IMR-90 (cell line): ENCODE measurements around the gene EIF1B. TPM values are rescaled to one million over a fixed set of nuclear protein-coding genes. Genes with fewer than 3 reads are reported as not detected.

Experiments
- ATAC-seq: fragments of 200-7000 bp; cut with Tn5 transposase; 2 replicates; pipeline ENCODE4 v1.9.1; 2020; ENCODE audit warnings: low read depth, mild to moderate bottlenecking, moderate library complexity
- BruUV-seq: library from RNA; stranded (reverse); fragments of 400-500 nt; replicated peaks from 2 replicates; lab custom pipeline; 2021; lab: Mats Ljungman, UMichigan
- CTCF ChIA-PET: fragments of 300-600 bp; formaldehyde crosslinking; extraction: SDS; loops from one replicate; lab custom pipeline; 2021; ENCODE audit warnings: antibody characterized with exemption; lab: Yijun Ruan, JAX
- POLR2A ChIA-PET: fragments of 300-600 bp; sonication (Branson Sonifier 250); formaldehyde crosslinking; loops from one replicate; lab custom pipeline; 2022; ENCODE audit warnings: antibody characterized with exemption; ENCODE audit not compliant: unreplicated experiment; lab: Charles Lee
- DNase-seq: peaks from one replicate; pipeline ENCODE4 v3.0.0; 2013
- H2AFZ ChIP-seq: replicated peaks from 2 replicates; pipeline ENCODE3; 2013; ENCODE audit warnings: low read length, mild to moderate bottlenecking; ENCODE audit not compliant: poor library complexity
- H2AK5ac ChIP-seq: 2 replicates; pipeline ENCODE4 v1.6.1; 2013; ENCODE audit warnings: low read depth, low read length, inconsistent platforms
- H2AK9ac ChIP-seq: replicated peaks from 2 replicates; pipeline ENCODE3; 2013; ENCODE audit warnings: mild to moderate bottlenecking, low read depth, low read length, moderate library complexity; ENCODE audit not compliant: poor library complexity
- H2BK120ac ChIP-seq: 2 replicates; pipeline ENCODE4 v1.6.1; 2013; ENCODE audit warnings: low read depth, low read length, inconsistent platforms
- H2BK15ac ChIP-seq: 3 replicates; pipeline ENCODE4 v1.6.1; 2013; ENCODE audit warnings: low read depth, low read length, inconsistent platforms
- H2BK20ac ChIP-seq: 2 replicates; pipeline ENCODE4 v1.6.1; 2013; ENCODE audit warnings: low read depth, mild to moderate bottlenecking, inconsistent platforms, low read length, moderate library complexity
- H2BK5ac ChIP-seq: 2 replicates; pipeline ENCODE4 v1.6.1; 2013; ENCODE audit warnings: mild to moderate bottlenecking, low read depth, low read length, inconsistent platforms; ENCODE audit not compliant: poor library complexity, severe bottlenecking
- H3K14ac ChIP-seq: replicated peaks from 2 replicates; pipeline ENCODE4 v1.6.1; 2013; ENCODE audit warnings: low read depth, low read length, inconsistent platforms
- H3K18ac ChIP-seq: 2 replicates; pipeline ENCODE4 v1.6.1; 2013; ENCODE audit warnings: low read depth, low read length, control low read depth
- H3K23ac ChIP-seq: 2 replicates; pipeline ENCODE4 v1.6.1; 2013; ENCODE audit warnings: low read depth, low read length, inconsistent platforms
- H3K27ac ChIP-seq: 2 replicates; pipeline ENCODE4 v1.5.1; 2013; ENCODE audit warnings: mild to moderate bottlenecking, control low read depth, low read length; ENCODE audit not compliant: insufficient read depth
- H3K27me3 ChIP-seq: 2 replicates; pipeline ENCODE4 v1.6.1; 2013; ENCODE audit warnings: low read length; ENCODE audit not compliant: control insufficient read depth, insufficient read depth
- H3K36me3 ChIP-seq: 2 replicates; pipeline ENCODE4 v1.6.1; 2013; ENCODE audit warnings: low read length, mixed read lengths; ENCODE audit not compliant: control insufficient read depth, insufficient read depth
- H3K4ac ChIP-seq: 2 replicates; pipeline ENCODE4 v1.6.1; 2013; ENCODE audit warnings: low read depth, low read length, inconsistent platforms
- H3K4me1 ChIP-seq: 2 replicates; pipeline ENCODE4 v1.6.1; 2013; ENCODE audit warnings: low read length, mixed read lengths; ENCODE audit not compliant: control insufficient read depth, insufficient read depth
- H3K4me2 ChIP-seq: 2 replicates; pipeline ENCODE4 v1.6.1; 2013; ENCODE audit warnings: low read depth, mild to moderate bottlenecking, control low read depth, low read length, moderate library complexity
- H3K4me3 ChIP-seq: 2 replicates; pipeline ENCODE4 v1.5.1; 2013; ENCODE audit warnings: low read depth, mild to moderate bottlenecking, control low read depth, low read length, moderate library complexity; ENCODE audit not compliant: insufficient read depth
- H3K56ac ChIP-seq: 2 replicates; pipeline ENCODE4 v1.6.1; 2013; ENCODE audit warnings: low read length, inconsistent platforms; ENCODE audit not compliant: insufficient read depth; ENCODE audit errors: extremely low read depth
- H3K79me1 ChIP-seq, 2 experiments: 2 replicates each; pipeline ENCODE4 v1.6.1; 2013; ENCODE audit warnings: low read length in 2 of 2, inconsistent platforms in 1 of 2, low read depth in 1 of 2
- H3K9ac ChIP-seq: 2 replicates; pipeline ENCODE4 v1.6.1; 2013; ENCODE audit warnings: low read depth, low read length, control low read depth
- H3K9me1 ChIP-seq: 2 replicates; pipeline ENCODE4 v1.6.1; 2013; ENCODE audit warnings: low read length, inconsistent platforms; ENCODE audit not compliant: insufficient read depth
- H3K9me3 ChIP-seq: 2 replicates; pipeline ENCODE4 v1.6.1; 2013; ENCODE audit warnings: low read length; ENCODE audit not compliant: control insufficient read depth, insufficient read depth
- H4K20me1 ChIP-seq: 2 replicates; pipeline ENCODE4 v1.6.1; 2013; ENCODE audit warnings: low read length, inconsistent platforms; ENCODE audit not compliant: insufficient read depth
- H4K5ac ChIP-seq: 2 replicates; pipeline ENCODE4 v1.6.1; 2013; ENCODE audit warnings: mild to moderate bottlenecking, low read depth, low read length, control low read depth
- H4K8ac ChIP-seq, 2 experiments: 2 replicates each; pipeline ENCODE4 v1.6.1; 2013; ENCODE audit warnings: low read depth in 2 of 2, low read length in 2 of 2, control low read depth in 1 of 2, inconsistent platforms in 1 of 2
- H4K91ac ChIP-seq: 2 replicates; pipeline ENCODE4 v1.6.1; 2013; ENCODE audit warnings: low read depth, low read length, inconsistent platforms; ENCODE audit not compliant: insufficient read depth
- BHLHE40 ChIP-seq: fragments of 150-350 bp; IDR thresholded peaks from 2 replicates; pipeline ENCODE4 v1.6.1; 2016; ENCODE audit warnings: mild to moderate bottlenecking, low read depth, low read length
- CEBPB ChIP-seq: IDR thresholded peaks from 2 replicates; pipeline ENCODE4 v1.6.1; 2012; ENCODE audit warnings: low read depth, low read length, improper control_type of control experiment
- CHD1 ChIP-seq: IDR thresholded peaks from 2 replicates; pipeline ENCODE4 v1.6.1; 2012; ENCODE audit warnings: low read depth, low read length, improper control_type of control experiment
- CTCF ChIP-seq: conservative IDR thresholded peaks from 2 replicates; pipeline ENCODE4 v1.5.1; 2012; ENCODE audit warnings: mild to moderate bottlenecking, low read depth, low read length, improper control_type of control experiment
- FOS ChIP-seq: fragments of 150-350 bp; IDR thresholded peaks from 2 replicates; pipeline ENCODE4 v1.6.1; 2016; ENCODE audit warnings: low read depth, low read length
- MAFK ChIP-seq: IDR thresholded peaks from 2 replicates; pipeline ENCODE4 v1.6.1; 2012; ENCODE audit warnings: low read depth, low read length, improper control_type of control experiment
- MAZ ChIP-seq: IDR thresholded peaks from 2 replicates; pipeline ENCODE4 v1.6.1; 2012; ENCODE audit warnings: low read depth, mild to moderate bottlenecking, low read length, improper control_type of control experiment, moderate library complexity, borderline replicate concordance
- MXI1 ChIP-seq: IDR thresholded peaks from 2 replicates; pipeline ENCODE4 v1.6.1; 2012; ENCODE audit warnings: low read depth, mild to moderate bottlenecking, low read length, moderate library complexity, borderline replicate concordance
- NFE2L2 ChIP-seq: fragments of 150-350 bp; IDR thresholded peaks from 2 replicates; pipeline ENCODE4 v1.6.1; 2016; ENCODE audit warnings: low read depth, mild to moderate bottlenecking, low read length
- POLR2A ChIP-seq: IDR thresholded peaks from 2 replicates; pipeline ENCODE4 v1.6.1; 2012; ENCODE audit warnings: mild to moderate bottlenecking, low read depth, low read length
- RAD21 ChIP-seq: IDR thresholded peaks from 2 replicates; pipeline ENCODE4 v1.6.1; 2012; ENCODE audit warnings: low read length, improper control_type of control experiment
- RCOR1 ChIP-seq: IDR thresholded peaks from 2 replicates; pipeline ENCODE4 v1.6.1; 2012; ENCODE audit warnings: mild to moderate bottlenecking, low read length, improper control_type of control experiment; ENCODE audit not compliant: insufficient replicate concordance
- RFX5 ChIP-seq: IDR thresholded peaks from 2 replicates; pipeline ENCODE4 v1.8.0; 2012; ENCODE audit warnings: low read depth, mild to moderate bottlenecking, low read length, moderate library complexity
- SMC3 ChIP-seq: fragments of 150-350 bp; IDR thresholded peaks from 2 replicates; pipeline ENCODE4 v1.6.1; 2016; ENCODE audit warnings: low read depth, mild to moderate bottlenecking, antibody characterized with exemption, low read length, moderate library complexity
- USF2 ChIP-seq: fragments of 150-350 bp; IDR thresholded peaks from 2 replicates; pipeline ENCODE4 v1.6.1; 2017; ENCODE audit warnings: mild to moderate bottlenecking, antibody characterized with exemption, low read length, low read depth
- WGBS, 2 experiments: methylation state at CpG; one replicate each; pipeline versions ENCODE4 v1.1.5 to v1.1.7; 2013; ENCODE audit warnings: missing lambda C conversion rate in 2 of 2; ENCODE audit not compliant: insufficient read length in 1 of 2; ENCODE audit errors: extremely low coverage in 2 of 2; 5-methylcytosine and 5-hydroxymethylcytosine counted together
- dilution Hi-C: fragments of 300-500 bp; cut with HindIII; formaldehyde crosslinking; loops from one replicate; pipeline ENCODE4 v1.14.3; 2018; ENCODE audit warnings: low sequenced_read_pairs; ENCODE audit not compliant: unreplicated experiment
- in situ Hi-C: fragments of 300-500 bp; cut with MboI; formaldehyde crosslinking; loops from 3 replicates; pipeline ENCODE4 v1.14.3; 2019; ENCODE audit warnings: low sequenced_read_pairs, inconsistent platforms, mixed read lengths
- intact Hi-C: fragments of 100-400 bp; cut with micrococcal nuclease; formaldehyde crosslinking; loops from 2 replicates; pipeline ENCODE4 v1.10.0; 2022
- polyA plus RNA-seq, 3 experiments: library from polyadenylated mRNA; depleted of rRNA; stranded (reverse); fragments of >200 nt; gene quantifications; 2 replicates each; pipeline ENCODE4 v1.2.3, GENCODE V29; 2012; ENCODE audit warnings: low replicate concordance in 1 of 3
- total RNA-seq: library from RNA; depleted of rRNA; stranded (reverse); fragments of >200 nt; gene quantifications from 2 replicates; pipeline ENCODE4 v1.2.3, GENCODE V29; 2012

EIF1B gene
- total and polyA plus RNA-seq, 2 of the 4 experiments (the other 2 are of a cell fraction), result 11.3 to 25.9 TPM

GRCh38 chr3:40329071-40329470 lies 19.6 kb downstream of the EIF1B start:
- Histone ChIP-seq H2AK9ac (no peak overlapping the region), H3K18ac (no peak overlapping the region), H3K56ac (no peak overlapping the region), H3K9me3 (no peaks in the 10 kb centered on the region), H3K23ac (no peak overlapping the region), H3K4ac (no peak overlapping the region), H4K5ac (no peak overlapping the region), H4K20me1 (no peaks in the 10 kb centered on the region), H3K79me1 (no peaks in the 10 kb centered on the region), H3K4me1 (no peaks in the 10 kb centered on the region), H2BK120ac (no peak overlapping the region), H3K27me3 (peaks cover 3% of the 10 kb centered on the region), H2AFZ (no peak overlapping the region), H2BK15ac (no peak overlapping the region), H3K36me3 (no peaks in the 10 kb centered on the region), H2AK5ac (no peak overlapping the region), H3K4me2 (no peak overlapping the region), H2BK20ac (no peak overlapping the region), H3K9me1 (no peaks in the 10 kb centered on the region), H3K14ac (no peak overlapping the region), H3K9ac (no peak overlapping the region), H2BK5ac (no peak overlapping the region), H3K4me3 (no peak overlapping the region), H4K8ac (no peak overlapping the region), H4K91ac (no peak overlapping the region), H3K27ac (no peak overlapping the region)
- no peak for DNase-seq
- in situ Hi-C loops, result loop anchor here (10.0 to 25.0 kb wide), 3 partner anchors 258 to 1546 kb away; partner anchors contain the start of gene CTNNB1
- ChIA-PET CTCF (no interaction called here), POLR2A (no interaction called here)
- dilution Hi-C loops, result no loop called here
- no TSS peak for BruUV-seq
- 100% methylated on average over 1 of the region's 4 CpGs; no CpG with 5 or more reads in 1 of the 2 experiments for WGBS, 2 experiments
- intact Hi-C loops, result loop anchor here (5.0 to 10.0 kb wide), 2 partner anchors 108 to 1366 kb away; no protein-coding TSS in a partner anchor
- no peak for ATAC-seq
- TF ChIP-seq RAD21 (no peak), NFE2L2 (no peak), MAZ (no peak), RCOR1 (no peak), MXI1 (no peak), MAFK (no peak), POLR2A (no peak), RFX5 (no peak), CTCF (no peak), USF2 (no peak), BHLHE40 (no peak), CEBPB (no peak), SMC3 (no peak), FOS (no peak), CHD1 (no peak)
